SH-SY5Y (cell line): Measurements from ENCODE around the gene RETREG1.

Source experiments
- GATA2 ChIP-seq: IDR thresholded peaks from 2 replicates; pipeline ENCODE4 v1.6.1; 2011; ENCODE audit warnings: mild to moderate bottlenecking, low read depth, low read length
- GATA3 ChIP-seq: IDR thresholded peaks from 2 replicates; pipeline ENCODE4 v1.6.1; 2011; ENCODE audit warnings: low read depth, mild to moderate bottlenecking, low read length, moderate library complexity

Gene RETREG1

DNA sequence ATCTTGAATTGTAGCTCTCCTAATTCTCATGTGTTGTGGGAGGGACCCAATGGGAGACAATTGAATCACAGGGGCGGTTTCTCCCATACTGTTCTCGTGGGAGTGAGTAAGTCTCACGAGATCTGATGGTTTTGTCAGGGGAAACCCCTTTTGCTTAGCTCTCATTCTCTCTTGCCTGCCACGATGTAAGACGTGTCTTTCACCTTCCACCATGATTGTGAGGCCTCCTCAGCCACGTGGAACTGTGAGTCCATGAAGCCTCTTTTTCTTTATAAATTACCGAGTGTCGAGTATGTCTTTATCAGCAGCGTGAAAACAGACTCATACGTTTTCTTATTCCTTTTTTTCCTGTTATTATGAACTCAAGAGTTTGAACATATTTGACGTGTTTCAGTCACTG, 39.1 kb downstream of the RETREG1 start:
- no peak for TF ChIP-seq GATA3
- no peak for TF ChIP-seq GATA2

DNA sequence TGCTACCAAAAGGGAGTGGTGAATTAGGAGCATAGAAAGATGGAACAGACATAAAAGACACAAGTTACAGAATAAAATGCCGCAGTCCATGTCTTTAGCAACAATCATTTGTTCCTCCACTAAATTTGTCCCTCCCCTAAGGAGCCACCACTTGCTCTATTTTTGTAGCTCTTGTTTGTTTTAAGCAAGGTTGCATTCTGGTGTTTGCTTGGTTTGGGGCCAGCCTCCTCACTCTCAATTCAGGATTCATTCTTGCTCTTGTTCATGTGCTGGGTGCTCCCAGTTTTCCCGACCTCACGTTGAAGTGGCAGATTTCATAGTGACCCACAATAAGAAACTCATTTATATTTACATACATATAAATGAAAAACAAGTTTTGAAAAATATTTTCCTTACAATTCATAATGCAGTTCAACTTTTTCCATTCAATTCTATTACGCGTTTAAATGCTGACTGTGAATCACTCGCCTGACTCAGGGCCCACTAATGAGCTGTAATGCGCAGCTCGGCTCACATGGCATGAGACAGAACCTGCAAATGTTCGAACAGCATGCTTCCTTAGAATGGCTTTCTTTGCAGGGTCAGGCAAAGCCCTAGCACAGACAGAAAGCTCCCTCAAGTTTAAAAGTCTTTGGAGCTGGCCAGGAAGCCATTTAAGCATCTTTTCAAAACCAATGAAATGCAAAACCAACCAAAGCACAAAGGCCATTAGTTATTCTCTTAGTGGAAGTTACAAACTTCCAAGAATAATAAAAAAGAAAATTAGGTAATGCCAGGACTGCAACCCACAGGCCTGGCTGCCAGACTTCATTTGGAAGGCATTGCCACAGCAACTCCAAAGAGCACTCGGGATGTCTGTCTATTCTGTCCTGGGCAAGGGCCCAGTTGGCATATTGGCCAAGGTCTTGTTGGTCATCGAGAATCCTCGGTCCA, 41.7 kb downstream of the RETREG1 start:
- TF ChIP-seq GATA3, result no peak
- TF ChIP-seq GATA2, result no peak

DNA sequence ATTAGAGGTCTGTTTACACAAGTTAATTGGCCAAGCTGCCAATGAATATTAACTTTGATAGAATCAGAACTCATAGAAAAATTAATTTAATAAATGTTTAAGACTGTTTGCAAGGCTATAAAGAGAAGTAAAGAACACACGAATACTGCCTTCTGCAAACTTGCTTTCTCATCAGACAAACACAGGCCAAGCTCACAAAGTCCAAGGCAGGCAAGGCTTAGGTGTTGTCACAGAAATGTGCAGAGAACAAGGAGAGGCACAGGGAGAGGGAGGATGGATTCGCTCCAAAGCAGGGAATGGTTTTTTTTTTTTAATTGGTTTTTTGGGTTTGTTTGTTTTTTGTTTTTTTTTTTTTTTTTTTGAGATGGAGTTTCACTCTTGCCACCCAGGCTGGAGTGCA, 43.4 kb downstream of the RETREG1 start:
- TF ChIP-seq GATA2, result no peak
- TF ChIP-seq GATA3, result no peak

GRCh38 chr5:16572289-16573015, 44.3 kb downstream of the RETREG1 start:
- TF ChIP-seq GATA3 (no peak), GATA2 (no peak)

DNA sequence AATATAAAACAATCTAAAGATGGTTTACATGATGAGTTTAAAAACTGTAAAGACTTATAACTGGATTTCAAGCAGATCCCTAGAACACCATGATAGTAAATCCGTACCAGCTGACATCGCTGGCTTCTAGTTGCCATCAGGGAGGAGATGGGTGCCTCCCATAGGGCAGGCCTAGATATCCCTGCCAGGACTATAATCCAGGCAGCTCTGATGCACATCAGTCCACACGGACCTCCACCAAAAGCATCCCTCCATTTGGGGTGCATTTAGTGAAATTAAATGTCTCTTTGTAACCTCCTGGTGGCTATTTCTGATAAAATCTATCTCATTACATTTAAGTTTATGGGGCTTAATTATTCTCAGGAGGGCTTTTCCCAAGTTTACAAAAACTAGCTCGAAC, 45.8 kb downstream of the RETREG1 start:
- TF ChIP-seq GATA3, result no peak
- TF ChIP-seq GATA2, result no peak

DNA sequence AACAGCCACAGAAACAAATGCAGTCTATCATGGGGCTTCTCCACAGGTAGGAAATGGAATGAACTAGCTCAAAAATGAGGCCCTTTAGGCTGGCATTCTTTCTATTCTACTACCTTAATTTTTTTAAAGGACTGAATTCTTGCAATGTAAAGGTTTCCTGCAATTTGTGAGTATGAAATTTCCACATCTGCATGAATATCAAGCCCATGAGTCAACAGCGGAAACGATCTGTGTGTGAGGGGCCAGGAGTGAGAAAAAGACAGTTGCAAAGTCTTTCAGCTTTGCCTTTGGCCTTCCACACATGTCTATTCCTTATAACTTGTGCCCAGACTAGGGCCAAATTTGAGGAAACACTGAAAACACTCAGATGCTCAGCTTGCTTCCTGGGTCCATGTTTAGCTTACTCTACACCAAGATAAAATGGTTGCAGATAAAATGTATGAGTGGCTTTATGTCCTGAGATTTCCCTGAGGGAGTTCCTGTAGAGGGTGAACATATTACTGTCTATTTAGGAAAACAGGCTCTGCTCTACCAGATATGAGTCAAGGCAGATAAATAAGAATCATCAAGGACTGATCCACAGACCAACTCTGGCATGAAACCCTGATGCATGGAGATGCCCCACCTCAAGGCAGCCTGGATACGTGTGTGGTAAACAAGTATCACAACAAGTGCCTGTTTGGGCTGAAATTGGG, 46.5 kb downstream of the RETREG1 start:
- TF ChIP-seq GATA2 (no peak), GATA3 (peak; percentile 24; the same call in 1 of the 2 replicates)

GRCh38 chr5:16568875-16569580, 47.8 kb downstream of the RETREG1 start:
- TF ChIP-seq GATA2 (peak; percentile 86), GATA3 (peak; percentile 63)

DNA sequence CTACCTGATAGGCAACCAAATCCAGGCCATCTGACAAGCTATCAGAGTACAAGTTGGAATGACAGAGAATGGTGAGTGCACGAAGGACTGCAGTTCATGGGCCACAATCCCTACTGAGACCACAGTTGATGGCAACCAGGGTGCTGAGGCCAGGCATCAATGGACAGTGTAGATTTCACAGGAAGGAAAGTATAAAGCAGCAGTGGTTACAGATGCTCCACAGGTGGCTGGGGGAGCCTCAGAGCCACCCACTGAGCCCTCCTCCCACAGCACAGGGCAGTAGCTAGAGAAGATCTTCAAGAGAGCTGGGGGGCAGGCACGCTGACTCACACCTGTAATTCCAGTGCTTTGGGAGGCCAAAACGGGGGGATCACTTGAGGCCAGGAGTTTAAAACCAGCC, 49.4 kb downstream of the RETREG1 start:
- TF ChIP-seq GATA3, result no peak
- no peak for TF ChIP-seq GATA2

- TF ChIP-seq GATA2, result no peak
Observed at GRCh38 chr5:16565118-16565517, 51.7 kb downstream of the RETREG1 start.

DNA sequence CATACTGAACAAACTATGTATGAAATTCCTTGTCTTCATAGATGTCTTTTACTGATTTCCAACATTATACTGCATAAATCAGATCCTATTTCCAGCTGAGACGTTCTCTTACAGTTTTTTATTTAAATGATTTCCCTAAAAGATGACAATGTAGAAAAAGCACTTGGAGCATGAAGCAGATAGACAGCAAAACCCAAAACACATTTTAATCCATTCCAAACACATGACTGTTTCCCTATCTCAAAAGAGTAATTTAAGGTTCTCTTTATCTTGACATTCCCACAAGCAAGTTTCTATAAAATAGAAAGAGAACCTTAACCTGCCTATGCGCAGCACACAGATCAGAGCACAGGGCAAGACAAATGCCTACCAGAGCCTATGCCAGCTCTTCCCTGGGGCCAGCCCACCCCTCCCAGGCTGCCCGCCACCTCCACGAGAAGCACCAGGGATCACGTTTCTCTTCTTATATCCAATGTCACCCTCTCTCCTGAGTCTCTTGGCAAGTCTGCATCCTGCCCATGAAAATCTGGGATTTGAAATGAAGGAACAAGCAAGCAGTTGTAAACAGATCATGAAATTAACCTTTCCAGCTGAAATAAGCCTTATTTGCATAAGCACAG, 52.4 kb downstream of the RETREG1 start:
- TF ChIP-seq GATA2 (no peak), GATA3 (no peak)

DNA sequence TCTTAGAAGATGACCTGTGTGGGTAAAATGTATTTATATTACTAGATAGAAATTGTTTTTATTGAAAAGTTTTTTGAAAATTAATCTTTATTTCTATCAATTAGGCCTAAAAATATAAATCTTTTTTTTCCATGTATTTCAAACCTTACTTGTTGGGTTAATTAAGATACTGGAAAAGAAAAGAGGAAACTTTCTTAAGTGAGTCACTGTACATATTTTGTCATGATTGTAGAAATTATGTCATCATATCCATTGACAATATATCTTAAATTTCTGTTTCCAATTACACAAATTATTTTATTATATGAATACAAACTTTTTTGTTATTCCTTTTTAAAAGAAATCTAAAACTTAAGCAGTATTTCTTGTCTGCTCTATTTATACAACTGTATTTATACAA, 53.1 kb downstream of the RETREG1 start:
- TF ChIP-seq GATA2 (no peak), GATA3 (no peak)

GRCh38 chr5:16561660-16562059, 55.1 kb downstream of the RETREG1 start:
- TF ChIP-seq GATA2 (no peak), GATA3 (no peak)

GRCh38 chr5:16559702-16560101, 57.1 kb downstream of the RETREG1 start:
- TF ChIP-seq GATA2 (no peak), GATA3 (no peak)
